WTC11 (cell line): ENCODE measurements around the gene RYR3. TPM values are rescaled to one million over a fixed set of nuclear protein-coding genes. Genes with fewer than 3 reads are reported as not detected.

Experiments
- ATAC-seq: fragments of 200-7000 bp; cut with Tn5 transposase; 2 replicates; pipeline ENCODE4 v1.10.0; 2021; ENCODE audit warnings: mild to moderate bottlenecking, moderate library complexity
- CTCF ChIA-PET: fragments of 300-600 bp; sonication (Branson Sonifier 250); formaldehyde crosslinking; loops from one replicate; lab custom pipeline; 2021; ENCODE audit warnings: antibody characterized with exemption; lab: Charles Lee
- POLR2A ChIA-PET: fragments of 350-600 bp; sonication (Branson Sonifier 250); formaldehyde crosslinking; loops from one replicate; lab custom pipeline; 2021; ENCODE audit warnings: antibody characterized with exemption; lab: Charles Lee
- DNase-seq: peaks from one replicate; pipeline ENCODE4 v3.0.0; 2021; ENCODE audit warnings: low spot score
- H3K27ac Mint-ChIP-seq: 2 replicates; pipeline ENCODE4 v1.8.0; 2021; ENCODE audit warnings: mixed read lengths
- H3K27me3 Mint-ChIP-seq: 2 replicates; pipeline ENCODE4 v1.8.0; 2021; ENCODE audit warnings: low read depth, mild to moderate bottlenecking, moderate library complexity, mixed read lengths
- H3K36me3 Mint-ChIP-seq: 2 replicates; pipeline ENCODE4 v1.8.0; 2021; ENCODE audit warnings: mixed read lengths
- H3K4me1 Mint-ChIP-seq: 2 replicates; pipeline ENCODE4 v1.8.0; 2022; ENCODE audit warnings: mixed read lengths
- H3K4me3 Mint-ChIP-seq: 2 replicates; pipeline ENCODE4 v1.8.0; 2021; ENCODE audit warnings: mild to moderate bottlenecking, moderate library complexity, mixed read lengths
- H3K9me3 Mint-ChIP-seq: 2 replicates; pipeline ENCODE4 v1.8.0; 2021; ENCODE audit warnings: mixed read lengths
- CTCF ChIP-seq: fragments of 200-600 bp; IDR thresholded peaks from 2 replicates; pipeline ENCODE4 v1.8.0; 2022; ENCODE audit warnings: antibody characterized with exemption
- E2F4 ChIP-seq: sonication (generic); formaldehyde crosslinking; IDR thresholded peaks from 2 replicates; pipeline ENCODE4 v1.8.1; 2022; ENCODE audit warnings: low read depth, mild to moderate bottlenecking, moderate library complexity, missing genetic modification reagents, borderline replicate concordance
- ELF4 ChIP-seq: sonication (generic); formaldehyde crosslinking; IDR thresholded peaks from 2 replicates; pipeline ENCODE4 v1.8.1; 2022; ENCODE audit warnings: low read depth, mild to moderate bottlenecking, moderate library complexity, missing genetic modification reagents
- GABPB1 ChIP-seq: sonication (generic); formaldehyde crosslinking; IDR thresholded peaks from 2 replicates; pipeline ENCODE4 v1.8.1; 2023; ENCODE audit warnings: mild to moderate bottlenecking, missing genetic modification reagents
- GTF2I ChIP-seq: fragments of 250-450 bp; sonication (Bioruptor Pico); conservative IDR thresholded peaks from 2 replicates; pipeline ENCODE4 v1.4.0; 2021; ENCODE audit warnings: mild to moderate bottlenecking
- IRF2 ChIP-seq: sonication (generic); formaldehyde crosslinking; IDR thresholded peaks from 2 replicates; pipeline ENCODE4 v1.8.0; 2022; ENCODE audit warnings: low read depth, missing genetic modification reagents, borderline replicate concordance
- MXD4 ChIP-seq: fragments of 250-450 bp; sonication (Bioruptor Pico); IDR thresholded peaks from 2 replicates; pipeline ENCODE4 v1.8.0; 2021; ENCODE audit warnings: mild to moderate bottlenecking, moderate library complexity, borderline replicate concordance
- NFE2L1 ChIP-seq: sonication (generic); formaldehyde crosslinking; IDR thresholded peaks from 2 replicates; pipeline ENCODE4 v1.8.1; 2023; ENCODE audit warnings: missing genetic modification reagents
- OVOL2 ChIP-seq: fragments of 250-450 bp; sonication (Bioruptor Pico); IDR thresholded peaks from 2 replicates; pipeline ENCODE4 v1.9.0; 2021; ENCODE audit warnings: mild to moderate bottlenecking, borderline replicate concordance
- SMAD3 ChIP-seq: sonication (generic); formaldehyde crosslinking; IDR thresholded peaks from 2 replicates; pipeline ENCODE4 v1.8.0; 2022; ENCODE audit warnings: missing genetic modification reagents, mild to moderate bottlenecking, borderline replicate concordance
- SMAD4 ChIP-seq: sonication (generic); formaldehyde crosslinking; IDR thresholded peaks from 2 replicates; pipeline ENCODE4 v1.8.0; 2022; ENCODE audit warnings: mild to moderate bottlenecking, missing genetic modification reagents
- SP1 ChIP-seq: sonication (generic); formaldehyde crosslinking; conservative IDR thresholded peaks from 2 replicates; pipeline ENCODE4 v1.8.1; 2022; ENCODE audit warnings: missing genetic modification reagents
- STAT6 ChIP-seq: sonication (generic); formaldehyde crosslinking; conservative IDR thresholded peaks from 2 replicates; pipeline ENCODE4 v1.8.1; 2023; ENCODE audit warnings: mild to moderate bottlenecking, low read depth, missing genetic modification reagents, moderate library complexity
- TP53 ChIP-seq: sonication (generic); formaldehyde crosslinking; IDR thresholded peaks from 2 replicates; pipeline ENCODE4 v1.8.1; 2023; ENCODE audit warnings: mild to moderate bottlenecking, missing genetic modification reagents
- ZBTB43 ChIP-seq: sonication (generic); formaldehyde crosslinking; IDR thresholded peaks from 2 replicates; pipeline ENCODE4 v1.8.1; 2023; ENCODE audit warnings: mild to moderate bottlenecking, missing genetic modification reagents
- ZMAT4 ChIP-seq: fragments of 250-450 bp; sonication (Bioruptor Pico); IDR thresholded peaks from 2 replicates; pipeline ENCODE4 v1.9.0; 2021; ENCODE audit warnings: mild to moderate bottlenecking
- ZNF281 ChIP-seq: sonication (generic); formaldehyde crosslinking; IDR thresholded peaks from 2 replicates; pipeline ENCODE4 v1.8.0; 2023; ENCODE audit warnings: mild to moderate bottlenecking, missing genetic modification reagents
- ZNF425 ChIP-seq: fragments of 250-450 bp; sonication (Bioruptor Pico); conservative IDR thresholded peaks from 2 replicates; pipeline ENCODE4 v1.9.0; 2021; ENCODE audit warnings: mild to moderate bottlenecking
- total RNA-seq: library from RNA; stranded (reverse); gene quantifications from 3 replicates; pipeline ENCODE4 v1.2.3, GENCODE V29; 2021

Gene RYR3
- total RNA-seq, 1 experiment from 2014 or later: 1.4 TPM

- no peak for ATAC-seq
- H3K4me1 Mint-ChIP-seq: 0 out of 2 replicates have a peak, but pooled peaks cover 4% of the 10 kb centered on the region
- H3K27ac Mint-ChIP-seq: no peak overlapping the region
- no peaks in the 10 kb centered on the region for H3K36me3 Mint-ChIP-seq
- DNase-seq: no peak
- H3K27me3 Mint-ChIP-seq: no peaks in the 10 kb centered on the region
- CTCF ChIA-PET: interaction anchor here (0.9 kb wide), 1 partner anchor 78 kb away, joined by 3 read pairs; no protein-coding TSS in a partner anchor
- H3K4me3 Mint-ChIP-seq: no peak overlapping the region
- H3K9me3 Mint-ChIP-seq: peaks cover 10% of the 10 kb centered on the region
- TF ChIP-seq ZNF425 (CRISPR knock-in tag) (no peak), TP53 (no peak), E2F4 (no peak), OVOL2 (no peak), IRF2 (CRISPR knock-in tag) (no peak), NFE2L1 (CRISPR knock-in tag) (no peak), ELF4 (CRISPR knock-in tag) (no peak), SMAD4 (CRISPR knock-in tag) (no peak), SMAD3 (CRISPR knock-in tag) (no peak), ZMAT4 (CRISPR knock-in tag) (no peak), STAT6 (CRISPR knock-in tag) (no peak), GABPB1 (no peak), SP1 (CRISPR knock-in tag) (no peak), MXD4 (CRISPR knock-in tag) (no peak), ZBTB43 (CRISPR knock-in tag) (no peak), CTCF (no peak), GTF2I (CRISPR knock-in tag) (no peak), ZNF281 (CRISPR knock-in tag) (no peak)
- TF ChIP-seq, all 79 proteins: peak for 0
- POLR2A ChIA-PET: no interaction called here
Measured at GRCh38 chr15:33371159-33371558, 60.4 kb downstream of the RYR3 start.
